Measurements from ENCODE around the gene PRPF19. TPM values are rescaled to one million over a fixed set of nuclear protein-coding genes. Genes with fewer than 3 reads are reported as not detected.

PRPF19 gene
- total RNA-seq, 1 experiment from 2014 or later = 116 TPM

GRCh38 chr11:60852117-60852981 lies 54.0 kb downstream of the PRPF19 start (continued):
- no peak for TF ChIP-seq ARID4B (CRISPR knock-in tag; IDR thresholded peaks at IDR 0.05; ENCODE audit: borderline replicate concordance)
- peak; percentile 77; the same call in 1 of the 2 replicates for TF ChIP-seq E2F1 (CRISPR knock-in tag; IDR thresholded peaks at IDR 0.05)
- TF ChIP-seq FOXP4 (CRISPR knock-in tag; IDR thresholded peaks at IDR 0.05) = peak; percentile 81
- no peak for TF ChIP-seq GRHL2 (CRISPR knock-in tag; IDR thresholded peaks at IDR 0.05; ENCODE audit: insufficient replicate concordance, severe bottlenecking)
- TF ChIP-seq IRF1 (CRISPR knock-in tag; IDR thresholded peaks at IDR 0.05) = peak; percentile 89
- peak; percentile 59; the same call in 1 of the 2 replicates for TF ChIP-seq ETV6 (CRISPR knock-in tag; IDR thresholded peaks at IDR 0.05)
- TF ChIP-seq SMAD4 (CRISPR knock-in tag; IDR thresholded peaks at IDR 0.05) = no peak
- peak; percentile 41; the same call in 1 of the 2 replicates for TF ChIP-seq HMGXB4 (CRISPR knock-in tag; IDR thresholded peaks at IDR 0.05)

- no peak overlapping the region for H3K27ac Mint-ChIP-seq
- TF ChIP-seq CREM (CRISPR knock-in tag; IDR thresholded peaks at IDR 0.05) = no peak
- TF ChIP-seq OVOL2 (CRISPR knock-in tag; IDR thresholded peaks at IDR 0.05; ENCODE audit: borderline replicate concordance) = no peak
- no peak for TF ChIP-seq STAT6 (CRISPR knock-in tag; conservative IDR thresholded peaks at IDR 0.05; ENCODE audit: low read depth)
- no peak for TF ChIP-seq RELA (CRISPR knock-in tag; IDR thresholded peaks at IDR 0.05; ENCODE audit: borderline replicate concordance)
- no peak for TF ChIP-seq ATF6 (CRISPR knock-in tag; IDR thresholded peaks at IDR 0.05)
- TF ChIP-seq JUN (CRISPR knock-in tag; IDR thresholded peaks at IDR 0.05) = no peak
- no peak for TF ChIP-seq USF1 (CRISPR knock-in tag; IDR thresholded peaks at IDR 0.05)
Measured at GRCh38 chr11:60851327-60852104, 54.9 kb downstream of the PRPF19 start.

More at GRCh38 chr11:60851327-60852104, 54.9 kb downstream of the PRPF19 start:
- CTCF ChIA-PET = interaction anchor here (0.6 to 2.1 kb wide), 9 partner anchors 9 to 76 kb away, joined by 3 to 13 read pairs (median 6); no protein-coding TSS in a partner anchor
- Mint-ChIP-seq H3K4me3 (peak overlapping the region; percentile 53), H3K27me3 (ENCODE audit: low read depth) (peaks cover 13% of the 10 kb centered on the region), H3K36me3 (peaks cover 22% of the 10 kb centered on the region), H3K4me1 (peaks cover 10% of the 10 kb centered on the region), H3K9me3 (no peaks in the 10 kb centered on the region)
- peak; percentile 10; the same call in 1 of the 2 replicates for ATAC-seq
- POLR2A ChIA-PET = interaction anchor here (0.6 to 1.1 kb wide), 2 partner anchors 36 to 419 kb away, joined by 3 read pairs; no protein-coding TSS in a partner anchor
- no peak for DNase-seq (ENCODE audit: low spot score)
